Cerebellar cortex (tissue), 1 donor: ENCODE results near the gene ZHX3.

Experiments used
- DNase-seq: peaks from one replicate; pipeline ENCODE4 v3.0.0-alpha.2; 2015; ENCODE audit warnings: low spot score

Gene ZHX3

DNA sequence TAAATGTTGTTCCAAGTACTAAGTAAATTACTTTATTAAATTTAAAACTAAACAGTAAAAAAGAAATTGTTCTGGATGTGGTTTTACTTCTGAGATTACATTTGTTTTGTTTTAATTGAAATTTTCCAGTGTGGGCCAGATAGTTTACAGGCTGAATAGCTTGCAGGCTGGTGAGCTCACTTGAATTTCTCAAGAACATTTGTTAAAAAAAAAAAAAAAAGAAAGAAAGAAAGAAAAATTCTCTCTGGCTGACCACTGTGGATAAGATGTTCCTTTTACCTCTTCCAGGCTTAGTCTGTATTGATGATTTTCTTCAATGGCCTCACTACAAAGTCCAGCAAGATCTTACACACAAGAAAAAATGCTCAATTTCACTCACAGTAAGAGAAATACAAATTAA, 94.8 kb downstream of the ZHX3 start:
- no peak for DNase-seq

DNA sequence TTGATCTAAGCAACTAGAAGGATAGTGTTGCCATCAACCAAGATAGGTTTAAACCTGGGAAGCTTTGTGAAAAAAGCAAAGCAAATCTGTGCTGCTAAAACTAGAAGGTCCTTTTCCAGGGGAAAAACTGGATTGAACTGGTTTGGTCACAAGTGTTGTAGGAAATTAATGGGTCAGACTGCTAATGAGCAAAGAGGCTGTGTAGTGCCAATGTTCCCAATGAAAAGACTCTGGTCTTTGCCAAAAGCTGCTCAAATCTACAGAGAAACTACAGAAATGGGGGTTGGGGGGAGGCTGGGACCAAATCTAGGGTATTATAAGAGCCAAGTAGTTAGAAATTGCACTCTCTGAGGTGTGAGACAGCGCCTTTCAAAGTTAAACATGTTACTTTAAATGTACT, 95.2 kb downstream of the ZHX3 start:
- peak; percentile 46 for DNase-seq

DNA sequence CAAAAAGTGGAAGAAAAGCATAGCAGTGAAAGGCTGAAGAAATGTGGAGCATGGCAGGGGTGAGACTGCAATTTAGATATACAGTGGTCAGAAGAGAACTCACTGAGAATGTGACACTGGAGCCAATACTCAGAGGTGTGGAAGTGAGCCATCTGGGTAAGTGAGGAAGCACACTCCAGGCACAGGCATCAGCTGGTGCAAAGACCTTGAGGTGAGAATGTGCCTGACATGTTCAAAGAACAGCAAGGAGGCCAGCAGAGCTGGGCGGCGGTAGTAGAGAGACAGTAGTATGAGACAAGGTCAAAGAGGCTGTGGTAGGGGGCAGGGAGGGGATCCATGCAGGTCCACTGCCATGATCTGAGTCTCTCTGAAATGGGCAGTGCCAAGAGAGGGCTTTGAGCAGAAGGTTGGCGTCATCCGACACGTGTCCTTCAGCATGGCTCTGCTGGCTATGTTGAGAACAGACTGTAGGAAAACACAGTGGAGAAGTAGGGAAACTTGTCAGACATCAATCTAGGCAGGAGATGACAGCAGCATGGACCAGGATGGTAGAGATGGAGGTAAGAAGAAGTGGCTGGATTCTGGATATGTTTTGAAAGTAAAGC, 95.8 kb downstream of the ZHX3 start:
- DNase-seq, result no peak

DNA sequence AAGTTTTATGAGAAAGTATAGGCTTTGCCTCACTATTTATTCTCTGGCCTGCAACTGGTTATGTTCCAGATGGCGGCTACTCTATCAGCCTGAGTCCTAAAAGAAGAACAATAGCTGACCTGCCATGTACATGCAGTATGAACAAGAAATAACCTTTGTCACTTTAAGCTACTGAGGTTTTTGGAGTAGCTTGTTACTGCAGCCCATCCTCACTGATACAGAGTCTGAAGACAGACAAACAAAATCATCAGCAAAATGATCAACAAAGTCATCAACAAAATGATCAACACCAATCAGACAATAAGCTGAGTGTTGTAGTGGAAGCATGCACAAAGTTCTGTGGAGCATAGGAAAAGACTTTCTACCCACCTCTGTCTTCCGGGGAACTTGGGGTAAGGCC, 97.7 kb downstream of the ZHX3 start:
- DNase-seq, result no peak

DNA sequence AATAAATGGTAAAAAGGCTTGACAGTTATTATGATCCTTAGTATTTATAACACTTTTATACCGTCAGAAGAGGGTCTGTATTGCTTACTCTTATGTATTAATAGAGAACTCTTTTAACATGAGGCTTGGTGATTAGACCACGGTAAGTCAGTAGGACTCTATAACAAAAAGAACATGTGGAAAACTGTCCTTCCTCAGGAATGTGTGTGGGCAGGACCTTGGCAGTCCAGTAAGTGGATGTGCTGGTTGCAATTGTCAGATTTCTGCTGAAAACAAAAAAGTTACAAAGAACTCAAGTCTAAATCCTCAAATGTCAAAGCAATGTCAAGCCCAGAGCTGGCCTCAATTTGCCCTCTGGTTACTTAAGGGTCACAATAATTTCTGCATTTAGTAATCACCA, 99.1 kb downstream of the ZHX3 start:
- DNase-seq, result no peak

DNA sequence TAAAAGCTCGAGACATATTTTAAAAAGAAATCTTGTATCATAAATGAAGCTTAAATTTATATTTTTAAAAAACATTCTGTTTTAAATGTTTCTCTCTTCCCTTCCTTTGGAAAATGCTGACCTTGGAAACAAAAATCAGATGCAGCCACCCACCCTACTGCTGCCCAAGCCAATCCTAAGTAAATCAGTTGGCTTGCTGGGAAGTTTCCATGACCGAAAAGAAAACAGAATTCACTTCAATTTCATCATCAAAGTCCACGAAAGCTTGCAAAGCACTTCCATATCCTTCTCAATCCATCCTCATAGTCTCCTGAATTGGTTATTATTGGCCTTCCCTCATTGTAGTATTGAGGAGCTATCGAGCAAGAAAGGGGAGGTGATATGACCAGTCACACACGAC, 100.1 kb downstream of the ZHX3 start:
- no peak for DNase-seq

- DNase-seq, result no peak
These were observed 102.9 kb downstream of the ZHX3 start for GRCh38 chr20:41214666-41215065.

DNA sequence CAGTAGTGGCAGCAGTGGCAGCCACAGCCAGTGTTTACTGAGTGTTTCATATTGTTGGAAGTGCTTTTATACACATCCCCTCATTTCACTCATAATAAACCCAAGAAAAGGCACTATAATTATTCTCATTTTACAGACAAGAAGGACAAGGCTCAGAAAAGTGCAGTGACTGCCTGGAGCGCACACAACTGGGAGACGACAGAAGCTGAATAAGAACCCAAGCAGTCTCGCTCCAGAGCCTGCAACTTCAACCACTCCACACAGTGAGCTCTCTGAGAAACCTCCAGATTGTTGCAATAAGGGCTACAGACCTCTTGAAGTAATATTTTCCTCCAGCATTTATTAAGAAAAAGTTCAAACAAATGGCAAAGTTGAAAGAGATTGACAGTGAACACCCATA, 103.3 kb downstream of the ZHX3 start:
- DNase-seq, result no peak

GRCh38 chr20:41213150-41213820, 104.2 kb downstream of the ZHX3 start:
- peak; percentile 52 for DNase-seq

DNA sequence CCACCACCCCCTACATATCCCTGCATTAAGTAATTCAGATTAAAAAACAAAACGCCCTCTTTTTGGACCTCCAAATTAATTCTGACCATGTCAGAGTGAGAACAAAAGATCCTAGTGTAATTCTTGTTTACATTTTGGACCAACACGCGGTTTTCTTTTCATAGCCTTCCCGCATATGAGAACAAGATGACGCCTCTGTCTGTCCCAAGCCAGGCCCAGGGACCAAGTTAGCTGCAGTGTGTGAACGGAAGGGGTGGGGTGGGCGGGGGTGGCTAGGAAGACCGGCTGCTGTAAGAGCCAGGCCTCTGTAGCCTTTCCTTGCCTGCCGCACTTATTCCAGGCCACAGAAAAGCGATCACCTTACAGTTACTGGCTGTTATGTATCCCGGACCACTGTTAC, 112.2 kb downstream of the ZHX3 start:
- DNase-seq, result no peak

DNA sequence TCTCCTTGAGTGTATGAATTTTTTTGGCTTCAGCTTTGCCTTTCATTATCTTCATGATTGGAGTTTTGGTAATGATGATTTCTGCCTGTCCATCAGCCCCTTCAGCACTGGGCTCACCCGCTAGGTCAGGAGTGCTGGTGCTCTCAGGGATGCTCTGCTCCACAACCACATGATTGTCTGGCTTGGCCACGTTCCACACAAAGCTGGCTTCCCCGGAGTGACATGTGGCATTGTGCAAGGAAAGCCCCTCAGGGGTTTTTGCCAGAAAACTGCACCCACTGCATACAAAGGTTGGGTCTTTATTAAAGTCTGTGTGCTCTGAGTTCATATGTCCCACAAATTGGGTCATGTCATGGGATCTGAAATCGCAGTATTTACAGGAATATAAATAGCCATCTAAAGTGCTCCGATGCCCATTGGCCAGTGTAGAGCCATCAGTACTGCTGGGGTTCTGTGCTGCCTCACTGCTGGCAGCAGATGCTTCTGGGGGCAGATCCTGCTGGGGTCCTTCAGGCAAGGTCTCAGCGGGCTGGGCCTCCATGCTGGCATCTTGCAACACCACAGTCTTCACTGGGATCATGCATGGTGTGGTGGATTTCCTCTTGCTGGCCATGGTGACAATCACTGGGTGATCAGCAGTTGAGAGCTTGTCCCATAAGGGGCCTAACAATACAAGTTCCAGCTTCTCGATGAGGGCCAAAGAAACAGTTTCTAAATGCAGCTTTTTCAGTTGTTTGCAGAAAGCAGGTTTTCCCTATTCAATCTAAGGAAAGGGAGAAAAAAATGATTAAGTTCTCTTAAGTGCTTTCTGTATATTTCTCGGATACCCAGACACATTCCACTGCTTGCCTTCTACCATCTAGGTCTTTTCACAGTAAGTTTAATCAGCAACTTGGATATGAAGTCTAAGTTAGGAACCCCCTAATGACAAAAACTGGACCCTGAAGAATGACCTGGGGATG, 112.9 kb downstream of the ZHX3 start:
- DNase-seq, result no peak

GRCh38 chr20:41203660-41204059, 113.9 kb downstream of the ZHX3 start:
- no peak for DNase-seq

GRCh38 chr20:41202426-41202825, 115.1 kb downstream of the ZHX3 start:
- no peak for DNase-seq

DNA sequence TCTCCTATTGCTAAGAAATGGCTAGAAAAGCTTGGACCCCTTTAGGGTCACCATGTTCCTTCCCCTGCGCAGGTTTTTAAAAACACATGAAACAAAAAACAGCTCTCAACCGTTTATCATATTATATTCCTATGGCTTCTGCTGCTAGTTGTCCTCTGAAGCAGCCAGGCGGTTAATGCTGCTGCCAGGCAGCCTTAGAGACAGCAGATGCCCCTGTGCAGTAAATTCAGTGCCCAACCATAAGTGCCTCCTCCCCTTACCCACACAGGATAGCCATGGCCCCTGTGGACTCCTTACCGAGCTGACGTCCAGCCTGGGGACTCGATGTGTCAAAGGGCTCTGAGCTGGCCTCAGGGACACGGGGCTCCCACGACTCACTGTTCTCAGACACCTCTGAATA, 115.8 kb downstream of the ZHX3 start:
- no peak for DNase-seq

DNA sequence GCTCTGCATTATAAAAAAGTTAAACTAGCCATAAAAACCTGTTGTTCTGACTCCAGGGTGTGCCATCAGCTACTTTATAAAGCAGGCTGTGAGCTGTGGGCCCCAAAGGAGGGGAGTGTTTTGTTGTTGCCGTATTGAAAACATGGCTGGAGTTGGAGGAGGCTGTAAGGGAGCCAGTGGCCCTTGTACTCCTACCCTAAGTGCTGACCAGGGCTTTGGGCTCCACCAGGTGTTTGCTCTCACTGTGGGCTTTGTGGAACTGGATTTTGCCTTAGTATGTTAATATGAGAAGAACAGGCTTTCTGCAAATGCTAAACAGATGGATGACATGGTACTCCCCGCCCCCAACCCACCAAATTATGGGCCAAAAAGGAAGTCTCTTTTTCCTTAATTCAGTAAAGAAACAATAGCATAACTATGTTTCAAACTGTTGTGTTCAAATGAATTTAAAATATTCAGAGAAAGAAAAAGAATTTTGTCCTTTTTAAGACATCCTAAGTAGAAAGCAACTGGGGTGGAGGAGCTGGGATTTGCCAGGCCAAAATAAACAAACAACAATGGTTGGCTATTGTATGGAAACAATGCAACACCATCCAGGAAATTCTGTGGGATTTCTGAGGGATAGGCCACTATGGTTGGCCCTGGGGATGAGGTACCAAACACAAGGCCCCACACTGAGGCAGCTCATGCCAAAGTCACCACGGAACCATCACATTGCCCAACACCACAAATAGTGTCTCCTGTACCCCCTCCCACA, 116.9 kb downstream of the ZHX3 start:
- DNase-seq, result no peak

DNA sequence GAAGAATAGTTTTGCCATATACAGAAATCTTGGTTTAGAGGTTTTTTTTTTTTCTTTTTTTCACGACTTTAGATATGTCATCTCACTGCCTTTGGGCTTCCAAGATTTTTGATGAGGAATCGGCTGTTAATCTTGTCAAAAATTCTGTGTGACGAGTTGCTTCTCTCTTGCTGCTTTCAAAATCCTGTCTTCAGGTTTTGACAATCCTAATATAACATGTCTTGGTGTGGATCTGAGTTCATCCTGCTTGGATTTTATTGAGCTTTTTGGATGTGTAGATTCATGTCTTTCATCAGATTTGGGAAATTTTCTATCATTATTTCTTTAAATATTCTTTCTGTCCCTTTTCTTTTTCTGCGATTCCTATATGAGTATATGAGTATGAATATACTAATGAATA, 119.1 kb downstream of the ZHX3 start:
- DNase-seq, result no peak

GRCh38 chr20:41196653-41197225, 120.8 kb downstream of the ZHX3 start:
- no peak for DNase-seq

GRCh38 chr20:41192575-41192974, 125.0 kb downstream of the ZHX3 start:
- DNase-seq, result no peak

DNA sequence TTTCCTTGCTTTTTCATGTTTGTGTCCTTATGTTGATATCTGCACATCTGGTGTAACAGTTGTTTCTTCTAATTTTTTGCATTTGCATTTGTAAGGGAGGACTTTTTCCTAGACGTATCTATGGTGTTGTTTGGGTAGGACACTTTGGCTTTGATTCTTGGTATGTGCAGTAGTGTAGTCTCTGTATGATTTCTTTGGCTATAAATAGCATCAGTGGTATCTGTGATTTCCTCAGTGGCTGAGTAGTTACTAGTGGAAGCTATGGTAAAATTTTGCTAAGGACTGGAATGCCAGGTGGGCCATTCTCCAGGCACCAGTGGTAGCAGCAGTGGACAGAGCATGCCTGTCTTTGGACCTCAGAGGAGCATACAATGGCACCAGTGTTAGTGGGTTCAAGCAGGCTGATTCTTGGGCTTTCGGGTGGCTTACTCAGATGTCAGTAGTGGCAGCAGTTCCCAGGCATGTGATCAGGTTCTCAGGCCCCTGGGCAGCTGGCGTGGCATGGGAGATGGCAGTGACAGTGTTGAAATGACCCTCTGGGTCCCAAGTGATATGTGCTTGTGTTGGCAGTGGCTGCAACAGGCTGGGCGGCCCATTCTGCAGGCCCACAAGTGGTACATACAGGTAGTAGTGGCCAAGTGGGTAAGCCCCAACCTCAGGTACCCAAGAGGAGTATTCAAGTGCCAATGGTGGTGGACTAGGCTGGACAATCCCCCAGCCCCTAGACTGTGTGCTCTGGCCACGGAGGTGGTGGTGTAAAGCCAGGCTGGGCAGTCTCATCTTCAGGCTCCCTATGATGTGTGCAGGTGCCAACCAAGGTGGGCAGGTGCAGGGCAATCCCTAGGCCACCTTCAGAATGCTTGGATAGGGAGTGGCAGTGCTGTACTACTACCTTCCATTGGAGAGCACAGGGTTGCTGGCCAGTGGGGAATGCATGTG, 125.7 kb downstream of the ZHX3 start:
- no peak for DNase-seq

- DNase-seq, result no peak
These were observed 129.9 kb downstream of the ZHX3 start for GRCh38 chr20:41187668-41188067.
